B cell (primary cell): Measurements from ENCODE around the gene IER3. TPM values are rescaled to one million over a fixed set of nuclear protein-coding genes. Genes with fewer than 3 reads are reported as not detected.

Source experiments
- ATAC-seq: fragments of 200-7000 bp; cut with Tn5 transposase; one replicate; pipeline ENCODE4 v1.10.0; 2021; ENCODE audit warnings: low read depth, mild to moderate bottlenecking, moderate number of reproducible peaks, moderate library complexity
- CTCF ChIA-PET: fragments of 350-600 bp; sonication (Branson Sonifier 250); formaldehyde crosslinking; loops from one replicate; lab custom pipeline; 2021; ENCODE audit warnings: antibody characterized with exemption, inconsistent platforms; lab: Charles Lee
- POLR2A ChIA-PET: fragments of 350-600 bp; sonication (Branson Sonifier 250); formaldehyde crosslinking; loops from one replicate; lab custom pipeline; 2021; ENCODE audit warnings: antibody characterized with exemption; lab: Charles Lee
- DNase-seq: peaks from one replicate; pipeline ENCODE4 v3.0.0; 2013
- H2AFZ ChIP-seq: 2 replicates; pipeline ENCODE4 v1.6.1; 2012; ENCODE audit warnings: mild to moderate bottlenecking, low read depth, low read length; ENCODE audit not compliant: insufficient read depth, poor library complexity, severe bottlenecking
- H3K27ac ChIP-seq, 2 donors: 1 replicate in 1 of 2; 2 replicates in 1 of 2; pipeline ENCODE4 v1.5.1; 2012 to 2013; ENCODE audit warnings: low read length in 2 of 2, mild to moderate bottlenecking in 2 of 2, moderate library complexity in 1 of 2
- H3K27me3 ChIP-seq, 4 experiments: fragments of 200-600 bp in 1 of 4; sonication (generic) in 1 of 4; replicated peaks in 1 of 4; 1 replicate in 2 of 4; 2 replicates in 2 of 4; pipeline versions ENCODE4 v1.6.1 to v1.7.0; 2013 to 2016; ENCODE audit warnings: low read length in 3 of 4, mild to moderate bottlenecking in 2 of 4, mixed read lengths in 1 of 4, moderate library complexity in 1 of 4; ENCODE audit not compliant: insufficient read depth in 4 of 4, control insufficient read depth in 3 of 4; ENCODE audit errors: control extremely low read depth in 1 of 4
- H3K36me3 ChIP-seq, 2 experiments: replicated peaks in 1 of 2; 1 replicate in 1 of 2; 2 replicates in 1 of 2; pipeline versions ENCODE4 v1.6.1 to v1.7.1; 2013; ENCODE audit warnings: low read length in 1 of 2; ENCODE audit not compliant: insufficient read depth in 2 of 2, control insufficient read depth in 1 of 2; ENCODE audit errors: control extremely low read depth in 1 of 2, extremely low read depth in 1 of 2
- H3K4me1 ChIP-seq, 2 donors: fragments of 200-600 bp in 1 of 2; sonication (generic) in 1 of 2; 1 replicate in 1 of 2; 2 replicates in 1 of 2; pipeline versions ENCODE4 v1.5.1 to v1.6.1; 2013 to 2017; ENCODE audit warnings: low read length in 2 of 2; ENCODE audit not compliant: control insufficient read depth in 2 of 2, insufficient read depth in 2 of 2
- H3K4me2 ChIP-seq: replicated peaks from 2 replicates; pipeline ENCODE3; 2012; ENCODE audit warnings: mild to moderate bottlenecking, low read depth, low read length; ENCODE audit not compliant: poor library complexity, severe bottlenecking
- H3K4me3 ChIP-seq, 5 experiments: fragments of 200-600 bp in 1 of 5; sonication (generic) in 1 of 5; 1 replicate in 3 of 5; 2 replicates in 2 of 5; pipeline versions ENCODE4 v1.5.1 to v1.7.0; 2011 to 2016; ENCODE audit warnings: low read length in 4 of 5, mild to moderate bottlenecking in 4 of 5, low read depth in 2 of 5, control low read depth in 1 of 5, moderate library complexity in 1 of 5; ENCODE audit not compliant: insufficient read depth in 1 of 5; ENCODE audit errors: control extremely low read depth in 1 of 5, extremely low read depth in 1 of 5
- H3K79me2 ChIP-seq: fragments of 200-600 bp; sonication (generic); one replicate; pipeline ENCODE4 v1.6.0; 2016; ENCODE audit warnings: low read length; ENCODE audit not compliant: control insufficient read depth, insufficient read depth
- H3K9ac ChIP-seq: fragments of 200-600 bp; sonication (generic); 2 replicates; pipeline ENCODE4 v1.6.1; 2017; ENCODE audit warnings: mild to moderate bottlenecking, low read length, moderate library complexity
- H3K9me3 ChIP-seq, 3 donors: one replicate each; pipeline versions ENCODE4 v1.6.1 to v1.7.1; 2013; ENCODE audit warnings: low read length in 2 of 3; ENCODE audit not compliant: control insufficient read depth in 2 of 3, insufficient read depth in 1 of 3; ENCODE audit errors: control extremely low read depth in 1 of 3
- H4K20me1 ChIP-seq: 2 replicates; pipeline ENCODE4 v1.6.0; 2012; ENCODE audit warnings: mild to moderate bottlenecking, low read length; ENCODE audit not compliant: insufficient read depth, control insufficient read depth, poor library complexity, severe bottlenecking
- H3K27ac Mint-ChIP-seq: one replicate; pipeline ENCODE4 v1.8.0; 2021; ENCODE audit warnings: mixed read lengths
- H3K27me3 Mint-ChIP-seq: one replicate; pipeline ENCODE4 v1.8.0; 2021; ENCODE audit warnings: mixed read lengths
- H3K4me1 Mint-ChIP-seq: one replicate; pipeline ENCODE4 v1.8.0; 2021; ENCODE audit warnings: mixed read lengths
- H3K4me3 Mint-ChIP-seq: one replicate; pipeline ENCODE4 v1.8.0; 2021; ENCODE audit warnings: mixed read lengths
- H3K9me3 Mint-ChIP-seq: one replicate; pipeline ENCODE4 v1.8.0; 2022; ENCODE audit warnings: mixed read lengths; ENCODE audit not compliant: insufficient read depth
- CTCF ChIP-seq: fragments of 200-600 bp; IDR thresholded peaks from one replicate; pipeline ENCODE4 v1.8.0; 2022; ENCODE audit warnings: antibody characterized with exemption, mild to moderate bottlenecking
- EZH2 ChIP-seq: IDR thresholded peaks from 2 replicates; pipeline ENCODE4 v1.6.1; 2012; ENCODE audit warnings: borderline replicate concordance, low read depth, mild to moderate bottlenecking, moderate library complexity, low read length; ENCODE audit not compliant: insufficient read depth, poor library complexity, severe bottlenecking
- WGBS: methylation state at CpG from one replicate; pipeline ENCODE4 v1.1.5; 2013; ENCODE audit warnings: missing lambda C conversion rate; ENCODE audit not compliant: insufficient coverage; 5-methylcytosine and 5-hydroxymethylcytosine counted together
- intact Hi-C: fragments of 100-400 bp; cut with micrococcal nuclease; formaldehyde crosslinking; loops from one replicate; pipeline ENCODE4 v1.10.0; 2022
- polyA plus RNA-seq: library from polyadenylated mRNA; depleted of rRNA; stranded (reverse); fragments of >200 nt; gene quantifications from 2 replicates; pipeline ENCODE4 v1.2.3, GENCODE V29; 2012
- total RNA-seq, 2 donors: library from RNA; stranded (reverse); fragments of 120-200 nt in 1 of 2; gene quantifications; 1 replicate in 1 of 2; 2 replicates in 1 of 2; pipeline versions ENCODE4 v1.2.3 to v1.2.4, GENCODE V29; 2013 to 2022

Gene IER3
- total and polyA plus RNA-seq, 2 donors (not counting 1 experiment from before 2014, with no cell fraction given) = 3.7 to 4.2 TPM

- Histone ChIP-seq H3K4me2 (no peak overlapping the region), H3K9me3 (no peaks in the 10 kb centered on the region), H3K4me1 (no peaks in the 10 kb centered on the region), H4K20me1 (no peaks in the 10 kb centered on the region), H3K79me2 (no peaks in the 10 kb centered on the region), H3K4me3 (no peak overlapping the region), H3K36me3 (no peaks in the 10 kb centered on the region), H3K27ac (no peak overlapping the region), H3K27me3 (no peaks in the 10 kb centered on the region), H3K9ac (no peak overlapping the region), H2AFZ (no peak overlapping the region)
- peaks cover 18% of the 10 kb centered on the region for H3K27me3 Mint-ChIP-seq
- no peak overlapping the region for H3K4me3 Mint-ChIP-seq
- no peak for TF ChIP-seq EZH2
- DNase-seq (no peak), ATAC-seq (no peak)
- intact Hi-C loops = no loop called here
- POLR2A ChIA-PET = no interaction called here
- H3K27ac Mint-ChIP-seq = no peak overlapping the region
- WGBS = 95% methylated on average over 5 of the region's 8 CpGs
- H3K9me3 Mint-ChIP-seq = no peaks in the 10 kb centered on the region
- CTCF ChIA-PET = no interaction called here
- H3K4me1 Mint-ChIP-seq = peaks cover 4% of the 10 kb centered on the region
Observed at GRCh38 chr6:30774701-30775100, 30.4 kb upstream of the IER3 start.

- Histone ChIP-seq H3K4me3 (no peak overlapping the region), H3K4me2 (no peak overlapping the region), H3K79me2 (no peaks in the 10 kb centered on the region), H3K27me3 (no peaks in the 10 kb centered on the region), H3K36me3 (no peaks in the 10 kb centered on the region), H3K9ac (no peak overlapping the region), H4K20me1 (no peaks in the 10 kb centered on the region), H2AFZ (no peak overlapping the region), H3K4me1 (peaks cover 4 to 9% of the 10 kb centered on the region in 2 donors), H3K9me3 (no peaks in the 10 kb centered on the region), H3K27ac (no peak overlapping the region)
- POLR2A ChIA-PET = no interaction called here
- peaks cover 15% of the 10 kb centered on the region for H3K4me1 Mint-ChIP-seq
- WGBS = no CpG with 5 or more reads among the region's 3 CpGs
- DNase-seq (no peak), ATAC-seq (no peak)
- no peak for TF ChIP-seq CTCF
- TF ChIP-seq EZH2 = no peak
- no peak overlapping the region for H3K4me3 Mint-ChIP-seq
- no peak overlapping the region for H3K27ac Mint-ChIP-seq
- H3K9me3 Mint-ChIP-seq = no peaks in the 10 kb centered on the region
- CTCF ChIA-PET = no interaction called here
- H3K27me3 Mint-ChIP-seq = peaks cover 11% of the 10 kb centered on the region
- intact Hi-C loops = no loop called here
Observed at GRCh38 chr6:30770592-30770991, 26.2 kb upstream of the IER3 start.
